Measurements from ENCODE around the gene ZAP70. TPM values are rescaled to one million over a fixed set of nuclear protein-coding genes. Genes with fewer than 3 reads are reported as not detected.
A peak's percentile ranks its signal among the peaks of the same experiment; 100 is the strongest.

ZAP70 gene
- total RNA-seq, 2 experiments from 2014 or later = 286 to 338 TPM

GRCh38 chr2:97758131-97758705, 44.8 kb downstream of the ZAP70 start:
- Mint-ChIP-seq H3K27ac (no peak overlapping the region), H3K27me3 (no peaks in the 10 kb centered on the region), H3K9me3 (ENCODE audit: low read depth) (no peaks in the 10 kb centered on the region), H3K36me3 (peaks cover 14% of the 10 kb centered on the region), H3K4me1 (peaks cover 34% of the 10 kb centered on the region), H3K4me3 (no peak overlapping the region)
- DNase-seq (no peak), ATAC-seq (no peak)
- CTCF ChIA-PET = interaction anchor here (0.8 to 1.8 kb wide), 4 partner anchors 8 to 58 kb away, joined by 4 to 7 read pairs (median 4); no protein-coding TSS in a partner anchor

GRCh38 chr2:97759727-97760407, 46.5 kb downstream of the ZAP70 start:
- DNase-seq = peak; percentile 40
- Mint-ChIP-seq H3K36me3 (peaks cover 14% of the 10 kb centered on the region), H3K9me3 (ENCODE audit: low read depth) (no peaks in the 10 kb centered on the region), H3K4me1 (peaks cover 38% of the 10 kb centered on the region), H3K27me3 (no peaks in the 10 kb centered on the region), H3K4me3 (peak overlapping the region; percentile 8), H3K27ac (peak overlapping the region; percentile 66)
- ATAC-seq = no peak
- CTCF ChIA-PET = interaction anchor here (1.2 to 1.8 kb wide), 3 partner anchors 11 to 169 kb away, joined by 4 to 7 read pairs (median 4); no protein-coding TSS in a partner anchor

- CTCF ChIA-PET = no interaction called here
- Mint-ChIP-seq H3K9me3 (ENCODE audit: low read depth) (no peaks in the 10 kb centered on the region), H3K4me3 (peak overlapping the region; percentile 56), H3K4me1 (peaks cover 38% of the 10 kb centered on the region), H3K27me3 (no peaks in the 10 kb centered on the region), H3K36me3 (peaks cover 15% of the 10 kb centered on the region), H3K27ac (peak overlapping the region; percentile 81)
- DNase-seq (no peak), ATAC-seq (peak; percentile 14)
These were observed 47.2 kb downstream of the ZAP70 start for GRCh38 chr2:97760480-97761049.

GRCh38 chr2:97761192-97761591, 47.8 kb downstream of the ZAP70 start:
- Mint-ChIP-seq H3K4me1 (peaks cover 38% of the 10 kb centered on the region), H3K36me3 (peaks cover 16% of the 10 kb centered on the region), H3K4me3 (peak overlapping the region; percentile 56), H3K27me3 (no peaks in the 10 kb centered on the region), H3K27ac (peak overlapping the region; percentile 81), H3K9me3 (ENCODE audit: low read depth) (no peaks in the 10 kb centered on the region)
- DNase-seq (peak; percentile 80), ATAC-seq (peak; percentile 79)
- CTCF ChIA-PET = interaction anchor here (2.1 kb wide), 1 partner anchor 62 kb away, joined by 7 read pairs; no protein-coding TSS in a partner anchor

- Mint-ChIP-seq H3K4me1 (peaks cover 40% of the 10 kb centered on the region), H3K9me3 (ENCODE audit: low read depth) (no peaks in the 10 kb centered on the region), H3K36me3 (peaks cover 8% of the 10 kb centered on the region), H3K4me3 (no peak overlapping the region), H3K27me3 (no peaks in the 10 kb centered on the region), H3K27ac (peak overlapping the region; percentile 30)
- CTCF ChIA-PET = interaction anchor here (1.2 to 2.1 kb wide), 4 partner anchors 9 to 64 kb away, joined by 3 to 7 read pairs (median 4); no protein-coding TSS in a partner anchor
- DNase-seq (peak; percentile 39), ATAC-seq (no peak)
These were observed 49.9 kb downstream of the ZAP70 start for GRCh38 chr2:97763176-97763845.

- Mint-ChIP-seq H3K4me3 (no peak overlapping the region), H3K27ac (no peak overlapping the region), H3K36me3 (peaks cover 8% of the 10 kb centered on the region), H3K4me1 (peaks cover 32% of the 10 kb centered on the region), H3K9me3 (ENCODE audit: low read depth) (no peaks in the 10 kb centered on the region), H3K27me3 (no peaks in the 10 kb centered on the region)
- CTCF ChIA-PET = interaction anchor here (0.7 to 1.6 kb wide), 2 partner anchors 10 to 65 kb away, joined by 3 to 5 read pairs; no protein-coding TSS in a partner anchor
- ATAC-seq (no peak), DNase-seq (peak; percentile 37)
These were observed 51.3 kb downstream of the ZAP70 start for GRCh38 chr2:97764559-97765263.

GRCh38 chr2:97765933-97766332, 52.6 kb downstream of the ZAP70 start:
- ATAC-seq (no peak), DNase-seq (peak; percentile 12)
- Mint-ChIP-seq H3K4me3 (no peak overlapping the region), H3K9me3 (ENCODE audit: low read depth) (no peaks in the 10 kb centered on the region), H3K4me1 (peaks cover 20% of the 10 kb centered on the region), H3K36me3 (peaks cover 7% of the 10 kb centered on the region), H3K27me3 (no peaks in the 10 kb centered on the region), H3K27ac (no peak overlapping the region)
- CTCF ChIA-PET = interaction anchor here (0.7 kb wide), 1 partner anchor 66 kb away, joined by 3 read pairs; no protein-coding TSS in a partner anchor

- Mint-ChIP-seq H3K27ac (no peak overlapping the region), H3K36me3 (peaks cover 7% of the 10 kb centered on the region), H3K9me3 (ENCODE audit: low read depth) (no peaks in the 10 kb centered on the region), H3K4me1 (peaks cover 15% of the 10 kb centered on the region), H3K27me3 (no peaks in the 10 kb centered on the region), H3K4me3 (no peak overlapping the region)
- CTCF ChIA-PET = interaction anchor here (0.7 to 1.2 kb wide), 3 partner anchors 57 to 176 kb away, joined by 3 to 5 read pairs (median 3); partner anchors contain the start of gene ANKRD36B
- DNase-seq (peak; percentile 25), ATAC-seq (no peak)
These were observed 53.2 kb downstream of the ZAP70 start for GRCh38 chr2:97766567-97766966.

- no peak overlapping the region for H3K27ac Mint-ChIP-seq
- ATAC-seq (no peak), DNase-seq (peak; percentile 4)
- CTCF ChIA-PET = interaction anchor here (2.1 kb wide), 1 partner anchor 21 kb away, joined by 8 read pairs; no protein-coding TSS in a partner anchor
- no peaks in the 10 kb centered on the region for H3K9me3 Mint-ChIP-seq (ENCODE audit: low read depth)
- no peaks in the 10 kb centered on the region for H3K27me3 Mint-ChIP-seq
- peaks cover 12% of the 10 kb centered on the region for H3K36me3 Mint-ChIP-seq
- peaks cover 5% of the 10 kb centered on the region for H3K4me1 Mint-ChIP-seq
- no peak overlapping the region for H3K4me3 Mint-ChIP-seq
These were observed 55.9 kb downstream of the ZAP70 start for GRCh38 chr2:97769308-97769707.

- Mint-ChIP-seq H3K4me1 (peaks cover 9% of the 10 kb centered on the region), H3K9me3 (ENCODE audit: low read depth) (no peaks in the 10 kb centered on the region), H3K27ac (no peak overlapping the region), H3K27me3 (no peaks in the 10 kb centered on the region), H3K36me3 (peaks cover 12% of the 10 kb centered on the region), H3K4me3 (no peak overlapping the region)
- DNase-seq (peak; percentile 12), ATAC-seq (no peak)
- CTCF ChIA-PET = interaction anchor here (2.1 kb wide), 1 partner anchor 21 kb away, joined by 8 read pairs; no protein-coding TSS in a partner anchor
These were observed 56.3 kb downstream of the ZAP70 start for GRCh38 chr2:97769711-97770110.

GRCh38 chr2:97770445-97770844, 57.1 kb downstream of the ZAP70 start:
- Mint-ChIP-seq H3K27ac (no peak overlapping the region), H3K27me3 (no peaks in the 10 kb centered on the region), H3K4me1 (peaks cover 9% of the 10 kb centered on the region), H3K4me3 (no peak overlapping the region), H3K9me3 (ENCODE audit: low read depth) (no peaks in the 10 kb centered on the region), H3K36me3 (peaks cover 10% of the 10 kb centered on the region)
- CTCF ChIA-PET = no interaction called here
- DNase-seq (no peak), ATAC-seq (no peak)

GRCh38 chr2:97774425-97774824, 61.0 kb downstream of the ZAP70 start:
- no peak for DNase-seq
- ATAC-seq = no peak
- H3K27me3 Mint-ChIP-seq = no peaks in the 10 kb centered on the region
- peaks cover 10% of the 10 kb centered on the region for H3K36me3 Mint-ChIP-seq
- H3K27ac Mint-ChIP-seq = no peak overlapping the region
- no peak overlapping the region for H3K4me3 Mint-ChIP-seq
- no peaks in the 10 kb centered on the region for H3K9me3 Mint-ChIP-seq (ENCODE audit: low read depth)
- CTCF ChIA-PET = interaction anchor here (1.0 to 2.8 kb wide), 7 partner anchors 10 to 79 kb away, joined by 3 to 12 read pairs (median 3); no protein-coding TSS in a partner anchor
- H3K4me1 Mint-ChIP-seq = peaks cover 6% of the 10 kb centered on the region

Data from activated CD8-positive, alpha-beta memory T cell treated with anti-CD3 and anti-CD28 coated beads, Interleukin-2, amount 10 ng/mL, durations not matched to agents 7 days and 5 days (primary cell).